HepG2 (cell line): ENCODE results near the gene CD209. TPM values are rescaled to one million over a fixed set of nuclear protein-coding genes. Genes with fewer than 3 reads are reported as not detected.

Experiments used
- ATAC-seq: fragments of 200-7000 bp; cut with Tn5 transposase; 3 replicates; pipeline ENCODE4 v1.9.1; 2020; ENCODE audit warnings: mild to moderate bottlenecking, moderate library complexity
- BruUV-seq: library from RNA; stranded (reverse); fragments of 400-500 nt; replicated peaks from 2 replicates; lab custom pipeline; 2021; lab: Mats Ljungman, UMichigan
- CTCF ChIA-PET: fragments of 300-600 bp; formaldehyde crosslinking; extraction: SDS; loops from one replicate; lab custom pipeline; 2021; ENCODE audit warnings: low total read pairs, inconsistent platforms, low intra/inter-chr PET ratio; lab: Yijun Ruan, JAX
- POLR2A ChIA-PET: fragments of 350-600 bp; sonication (Branson Sonifier 250); formaldehyde crosslinking; loops from one replicate; lab custom pipeline; 2020; ENCODE audit warnings: antibody characterized with exemption, inconsistent platforms; lab: Yijun Ruan, JAX
- DNase-seq: peaks from one replicate; pipeline ENCODE4 v3.0.0-alpha.2; 2015; ENCODE audit warnings: low spot score
- FAIRE-seq: peaks from 3 replicates; lab custom pipeline; 2011; peaks lifted over from hg19 to GRCh38; lab: Jason Lieb, UNC
- H2AFZ ChIP-seq: one replicate; pipeline ENCODE4 v1.6.1; 2011; ENCODE audit warnings: low read length, inconsistent platforms
- H3K27ac ChIP-seq: fragments of 300-600 bp; 3 replicates; pipeline ENCODE4 v1.8.0; 2011; ENCODE audit warnings: mixed run types, mild to moderate bottlenecking, mixed read lengths, low read length, inconsistent platforms; ENCODE audit not compliant: insufficient read depth; ENCODE audit errors: extremely low read length
- H3K27me3 ChIP-seq, 2 experiments: fragments of 200-600 bp in 1 of 2; 2 replicates in 1 of 2; 3 replicates in 1 of 2; pipeline versions ENCODE4 v1.6.0 to v1.8.0; 2011; ENCODE audit warnings: low read length in 2 of 2, mild to moderate bottlenecking in 2 of 2, moderate library complexity in 2 of 2, inconsistent platforms in 1 of 2; ENCODE audit not compliant: insufficient read depth in 2 of 2, control insufficient read depth in 1 of 2
- H3K36me3 ChIP-seq, 2 experiments: fragments of 200-600 bp in 1 of 2; replicated peaks in 1 of 2; 2 replicates in 1 of 2; 3 replicates in 1 of 2; pipeline versions ENCODE4 v1.5.1 to v1.8.0; 2011; ENCODE audit warnings: low read length in 2 of 2, inconsistent platforms in 1 of 2; ENCODE audit not compliant: insufficient read depth in 2 of 2, control insufficient read depth in 1 of 2
- H3K4me1 ChIP-seq: 2 replicates; pipeline ENCODE4 v1.5.1; 2012; ENCODE audit warnings: low read length, inconsistent platforms; ENCODE audit not compliant: insufficient read depth
- H3K4me2 ChIP-seq: 2 replicates; pipeline ENCODE4 v1.6.0; 2011; ENCODE audit warnings: low read depth, low read length, inconsistent platforms
- H3K4me3 ChIP-seq, 3 experiments: fragments of 200-600 bp in 1 of 3; sonication (generic), shearing (Covaris generic) in 1 of 3; replicated peaks in 1 of 3; 2 replicates each; pipeline ENCODE4 v1.5.1; 2011 to 2016; ENCODE audit warnings: low read length in 3 of 3, inconsistent platforms in 2 of 3, low read depth in 2 of 3, mild to moderate bottlenecking in 2 of 3, control low read depth in 1 of 3, mixed read lengths in 1 of 3; ENCODE audit not compliant: insufficient read depth in 1 of 3
- H3K79me2 ChIP-seq: one replicate; pipeline ENCODE4 v1.6.1; 2011; ENCODE audit warnings: low read length, inconsistent platforms; ENCODE audit not compliant: insufficient read depth
- H3K9ac ChIP-seq: 2 replicates; pipeline ENCODE4 v1.6.0; 2011; ENCODE audit warnings: mild to moderate bottlenecking, low read depth, low read length, inconsistent platforms; ENCODE audit not compliant: insufficient read depth
- H3K9me3 ChIP-seq: 2 replicates; pipeline ENCODE4 v1.5.1; 2012; ENCODE audit warnings: mild to moderate bottlenecking, low read length
- H4K20me1 ChIP-seq: 2 replicates; pipeline ENCODE4 v1.6.0; 2011; ENCODE audit warnings: inconsistent platforms, mild to moderate bottlenecking, low read length, moderate library complexity; ENCODE audit not compliant: insufficient read depth
- AHR ChIP-seq: IDR thresholded peaks from 2 replicates; pipeline ENCODE4 v1.6.1; 2018; ENCODE audit warnings: missing genetic modification reagents, missing compliant biosample characterization
- ATF7 ChIP-seq, 2 experiments: fragments of 450-650 bp in 1 of 2; sonication (generic) in 1 of 2; formaldehyde crosslinking in 1 of 2; IDR thresholded peaks; 2 replicates each; pipeline versions ENCODE4 v1.4.0 to v1.6.1; 2016 to 2020; ENCODE audit warnings: antibody characterized with exemption in 1 of 2, mild to moderate bottlenecking in 1 of 2, missing genetic modification reagents in 1 of 2
- CREB1 ChIP-seq, 2 experiments: fragments of 450-650 bp in 1 of 2; IDR thresholded peaks; 2 replicates each; pipeline ENCODE4 v1.6.1; 2016 to 2017; ENCODE audit warnings: control low read depth in 1 of 2, mild to moderate bottlenecking in 1 of 2, missing compliant biosample characterization in 1 of 2, missing genetic modification characterization in 1 of 2
- KDM3A ChIP-seq: IDR thresholded peaks from 2 replicates; pipeline ENCODE4 v1.6.1; 2018; ENCODE audit warnings: low read depth, missing compliant biosample characterization
- ZGPAT ChIP-seq: IDR thresholded peaks from 2 replicates; pipeline ENCODE4 v1.6.1; 2016; ENCODE audit warnings: mild to moderate bottlenecking
- ZNF431 ChIP-seq: sonication (generic); formaldehyde crosslinking; IDR thresholded peaks from 2 replicates; pipeline ENCODE4 v1.9.0; 2022; ENCODE audit warnings: missing genetic modification reagents, low read depth, mild to moderate bottlenecking, borderline replicate concordance
- ZNF746 ChIP-seq: sonication (generic); formaldehyde crosslinking; IDR thresholded peaks from 2 replicates; pipeline ENCODE4 v1.8.0; 2022; ENCODE audit warnings: mild to moderate bottlenecking, missing genetic modification reagents
- WGBS: methylation state at CpG from one replicate; pipeline ENCODE4 v1.1.6; 2017; ENCODE audit warnings: low lambda C conversion rate; 5-methylcytosine and 5-hydroxymethylcytosine counted together
- in situ Hi-C: cut with HindIII; loops from 2 replicates; pipeline ENCODE4 v1.10.0; 2017; ENCODE audit warnings: low pct_unique_long_range_greater_than_20kb; ENCODE audit not compliant: extremely low pct_ligation_motif_present
- intact Hi-C: fragments of 100-400 bp; cut with micrococcal nuclease; formaldehyde crosslinking; loops from one replicate; pipeline ENCODE4 v1.10.0; 2022; ENCODE audit not compliant: unreplicated experiment
- polyA plus RNA-seq, 8 experiments: library from polyadenylated mRNA; depleted of rRNA in 3 of 8; stranded (reverse) in 7 of 8; unstranded in 1 of 8; fragments of >200 nt; fragmentation: Illumina TruSeq in 4 of 8; extraction: Trizol in 4 of 8; gene quantifications; 2 replicates each; pipeline versions ENCODE4 v1.2.1 to v1.2.3, GENCODE V29; 2011 to 2016; ENCODE audit warnings: low read depth in 4 of 8, missing spikeins in 1 of 8, mixed read lengths in 1 of 8; ENCODE audit not compliant: insufficient read depth in 1 of 8
- total RNA-seq, 5 experiments: library from RNA; depleted of rRNA; stranded (reverse); fragments of >200 nt; fragmentation: Illumina TruSeq; extraction: Trizol; gene quantifications; 2 replicates each; pipeline ENCODE4 v1.2.3, GENCODE V29; 2016; ENCODE audit warnings: low read depth in 1 of 5
- TF ChIP-seq, protein P1 (sequence below): sonication (generic); formaldehyde crosslinking; IDR thresholded peaks from 2 replicates; pipeline ENCODE4 v1.4.0; 2020; ENCODE audit warnings: mild to moderate bottlenecking, missing genetic modification reagents, borderline replicate concordance

Gene CD209
- total and polyA plus RNA-seq, 2 of the 13 experiments (the other 11 are each of a cell fraction or from before 2014, with no cell fraction given): not detected

- ChIA-PET CTCF (no interaction called here), POLR2A (no interaction called here)
- H3K36me3 ChIP-seq: no peaks in the 10 kb centered on the region
- H3K4me3 ChIP-seq: no peak overlapping the region
- H3K9ac ChIP-seq: no peak overlapping the region
- H3K27me3 ChIP-seq: peaks cover 3 to 14% of the 10 kb centered on the region in 2 experiments; a peak in 4 of 5 replicates
- H2AFZ ChIP-seq: no peak overlapping the region
- no TSS peak for BruUV-seq
- ATAC-seq (no peak), DNase-seq (no peak), FAIRE-seq (no peak)
- no peaks in the 10 kb centered on the region for H3K4me1 ChIP-seq
- no peak overlapping the region for H3K27ac ChIP-seq
- H4K20me1 ChIP-seq: no peaks in the 10 kb centered on the region
- in situ Hi-C loops: no loop called here
- H3K4me2 ChIP-seq: no peak overlapping the region
- TF ChIP-seq ZNF746: no peak
- peak; percentile 57; the same call in 1 of the 2 replicates for TF ChIP-seq CREB1 (IDR thresholded peaks at IDR 0.05)
- no peak for TF ChIP-seq CREB1 (CRISPR knock-in tag; IDR thresholded peaks at IDR 0.05)
- TF ChIP-seq AHR (CRISPR knock-in tag): no peak
- peak; percentile 91 for TF ChIP-seq ATF7 (IDR thresholded peaks at IDR 0.05)
- TF ChIP-seq ATF7 (CRISPR knock-in tag; IDR thresholded peaks at IDR 0.05): no peak
- intact Hi-C loops: no loop called here
- H3K79me2 ChIP-seq: no peaks in the 10 kb centered on the region
- no peaks in the 10 kb centered on the region for H3K9me3 ChIP-seq
Measured at GRCh38 chr19:7691497-7691896, 55.8 kb downstream of the CD209 start.

GRCh38 chr19:7690779-7691258 is 56.5 kb downstream of the CD209 start:
- peaks cover 3 to 14% of the 10 kb centered on the region in 2 experiments; a peak in 4 of 5 replicates for H3K27me3 ChIP-seq
- FAIRE-seq: no peak

More at GRCh38 chr19:7690779-7691258, 56.5 kb downstream of the CD209 start:
- H3K27ac ChIP-seq: no peak overlapping the region
- intact Hi-C loops: no loop called here
- POLR2A ChIA-PET: no interaction called here
- no peaks in the 10 kb centered on the region for H3K79me2 ChIP-seq
- H3K9me3 ChIP-seq: no peaks in the 10 kb centered on the region
- no TSS peak for BruUV-seq
- H3K4me3 ChIP-seq: no peak overlapping the region
- no peaks in the 10 kb centered on the region for H3K36me3 ChIP-seq
- no peak overlapping the region for H3K9ac ChIP-seq
- no peaks in the 10 kb centered on the region for H3K4me1 ChIP-seq
- no peak for TF ChIP-seq KDM3A (CRISPR knock-in tag)
- TF ChIP-seq, protein P1, sequence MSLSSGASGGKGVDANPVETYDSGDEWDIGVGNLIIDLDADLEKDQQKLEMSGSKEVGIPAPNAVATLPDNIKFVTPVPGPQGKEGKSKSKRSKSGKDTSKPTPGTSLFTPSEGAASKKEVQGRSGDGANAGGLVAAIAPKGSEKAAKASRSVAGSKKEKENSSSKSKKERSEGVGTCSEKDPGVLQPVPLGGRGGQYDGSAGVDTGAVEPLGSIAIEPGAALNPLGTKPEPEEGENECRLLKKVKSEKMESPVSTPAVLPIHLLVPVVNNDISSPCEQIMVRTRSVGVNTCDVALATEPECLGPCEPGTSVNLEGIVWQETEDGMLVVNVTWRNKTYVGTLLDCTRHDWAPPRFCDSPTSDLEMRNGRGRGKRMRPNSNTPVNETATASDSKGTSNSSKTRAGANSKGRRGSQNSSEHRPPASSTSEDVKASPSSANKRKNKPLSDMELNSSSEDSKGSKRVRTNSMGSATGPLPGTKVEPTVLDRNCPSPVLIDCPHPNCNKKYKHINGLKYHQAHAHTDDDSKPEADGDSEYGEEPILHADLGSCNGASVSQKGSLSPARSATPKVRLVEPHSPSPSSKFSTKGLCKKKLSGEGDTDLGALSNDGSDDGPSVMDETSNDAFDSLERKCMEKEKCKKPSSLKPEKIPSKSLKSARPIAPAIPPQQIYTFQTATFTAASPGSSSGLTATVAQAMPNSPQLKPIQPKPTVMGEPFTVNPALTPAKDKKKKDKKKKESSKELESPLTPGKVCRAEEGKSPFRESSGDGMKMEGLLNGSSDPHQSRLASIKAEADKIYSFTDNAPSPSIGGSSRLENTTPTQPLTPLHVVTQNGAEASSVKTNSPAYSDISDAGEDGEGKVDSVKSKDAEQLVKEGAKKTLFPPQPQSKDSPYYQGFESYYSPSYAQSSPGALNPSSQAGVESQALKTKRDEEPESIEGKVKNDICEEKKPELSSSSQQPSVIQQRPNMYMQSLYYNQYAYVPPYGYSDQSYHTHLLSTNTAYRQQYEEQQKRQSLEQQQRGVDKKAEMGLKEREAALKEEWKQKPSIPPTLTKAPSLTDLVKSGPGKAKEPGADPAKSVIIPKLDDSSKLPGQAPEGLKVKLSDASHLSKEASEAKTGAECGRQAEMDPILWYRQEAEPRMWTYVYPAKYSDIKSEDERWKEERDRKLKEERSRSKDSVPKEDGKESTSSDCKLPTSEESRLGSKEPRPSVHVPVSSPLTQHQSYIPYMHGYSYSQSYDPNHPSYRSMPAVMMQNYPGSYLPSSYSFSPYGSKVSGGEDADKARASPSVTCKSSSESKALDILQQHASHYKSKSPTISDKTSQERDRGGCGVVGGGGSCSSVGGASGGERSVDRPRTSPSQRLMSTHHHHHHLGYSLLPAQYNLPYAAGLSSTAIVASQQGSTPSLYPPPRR (CRISPR knock-in tag): no peak
- TF ChIP-seq ZNF431: no peak
- no peak for TF ChIP-seq ZGPAT (CRISPR knock-in tag)
- TF ChIP-seq, all 625 proteins: peak for 0
- no peak for DNase-seq
- no peak for ATAC-seq
- H3K4me2 ChIP-seq: no peak overlapping the region
- 38% methylated on average over 6 of the region's 8 CpGs for WGBS
- H4K20me1 ChIP-seq: no peaks in the 10 kb centered on the region
- no peak overlapping the region for H2AFZ ChIP-seq
- in situ Hi-C loops: no loop called here
- CTCF ChIA-PET: no interaction called here
